ENCODE results near the gene IQGAP1. TPM values are rescaled to one million over a fixed set of nuclear protein-coding genes. Genes with fewer than 3 reads are reported as not detected.

The IQGAP1 gene
- total and polyA plus RNA-seq, 9 of the 15 experiments (the other 6 are each of a cell fraction or from before 2014, with no cell fraction given) = 37.6 to 143 (median 77.7) TPM

DNA sequence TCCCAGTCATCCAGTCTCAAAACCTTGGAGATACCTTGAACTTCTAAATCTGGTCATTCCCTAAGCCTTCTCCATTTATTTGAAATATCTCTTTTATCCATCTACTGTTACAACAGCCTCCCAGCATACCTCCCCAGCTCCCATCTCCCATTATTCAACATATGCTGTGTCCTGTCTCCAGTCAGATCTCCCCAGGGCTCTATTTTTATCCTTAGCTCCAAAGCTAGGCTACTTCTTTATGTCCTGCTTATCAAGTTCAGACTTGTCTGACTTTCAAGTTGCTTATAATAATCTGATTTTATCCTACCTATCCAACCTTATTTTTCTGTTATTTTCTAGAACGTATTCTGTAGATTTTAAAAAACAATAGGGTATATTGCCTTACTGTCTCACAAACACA lies 44.2 kb downstream of the IQGAP1 start (continued):
- TF ChIP-seq THAP7 (CRISPR knock-in tag; IDR thresholded peaks at IDR 0.05) = no peak
- no peak for TF ChIP-seq ZNF41 (CRISPR knock-in tag; conservative IDR thresholded peaks at IDR 0.05)
- no peak for TF ChIP-seq BCOR (IDR thresholded peaks at IDR 0.05)
- TF ChIP-seq ZBTB8A (IDR thresholded peaks at IDR 0.05; ENCODE audit: partially characterized antibody) = no peak
- no peak for TF ChIP-seq NUFIP1 (IDR thresholded peaks at IDR 0.05; ENCODE audit: partially characterized antibody)
- TF ChIP-seq SP1 (CRISPR knock-in tag; IDR thresholded peaks at IDR 0.05) = no peak
- TF ChIP-seq PHTF2 (CRISPR knock-in tag; IDR thresholded peaks at IDR 0.05) = no peak
- TF ChIP-seq TSC22D4 (tag; IDR thresholded peaks at IDR 0.05) = no peak
- no peak for TF ChIP-seq ZNF75A (CRISPR knock-in tag; IDR thresholded peaks at IDR 0.05)
- TF ChIP-seq MEF2D (tag; conservative IDR thresholded peaks at IDR 0.05; ENCODE audit: low read depth) = no peak
- no peak for TF ChIP-seq TCFL5 (CRISPR knock-in tag; conservative IDR thresholded peaks at IDR 0.05)
- TF ChIP-seq C11orf30 (IDR thresholded peaks at IDR 0.05; ENCODE audit: low read depth) = no peak

- Histone ChIP-seq H3K4me1 (replicated peaks in 1 of 2; ENCODE audit: control insufficient read depth in 2 of 2, insufficient read depth in 2 of 2, low read length in 2 of 2) (no peaks in the 10 kb centered on the region), H2AFZ (ENCODE audit: low read depth, low read length) (no peak overlapping the region), H3K9me1 (ENCODE audit: control insufficient read depth, insufficient read depth, low read length) (no peaks in the 10 kb centered on the region), H3K4me3 (no peak overlapping the region), H3K9ac (ENCODE audit: insufficient read depth in 1 of 2, low read depth in 2 of 2, low read length in 2 of 2) (no peak overlapping the region), H3K27me3 (ENCODE audit: control insufficient read depth in 2 of 2, insufficient read depth in 2 of 2, low read length in 2 of 2) (no peaks in the 10 kb centered on the region), H3K9me3 (replicated peaks; ENCODE audit: control insufficient read depth, insufficient read depth, low read depth, low read length) (no peaks in the 10 kb centered on the region), H3K4me2 (ENCODE audit: insufficient read depth, low read length) (no peak overlapping the region), H3K36me3 (ENCODE audit: control insufficient read depth, insufficient read depth, low read length) (peaks cover 19% of the 10 kb centered on the region; the same call in 2 of the 3 replicates), H3K79me2 (ENCODE audit: control insufficient read depth, insufficient read depth, low read length) (no peaks in the 10 kb centered on the region), H4K20me1 (replicated peaks; ENCODE audit: control insufficient read depth, insufficient read depth, low read length) (no peaks in the 10 kb centered on the region), H3K27ac (ENCODE audit: extremely low read depth, low read depth, low read length) (no peak overlapping the region)
- BruUV-seq (replicated peaks) = no TSS peak
- CTCF ChIA-PET (ENCODE audit: low intra/inter-chr PET ratio) = no interaction called here
- FAIRE-seq (no peak), DNase-seq (ENCODE audit: extremely low read depth in 1 of 4, low spot score in 3 of 4) (no peak), ATAC-seq (no peak)
- POLR2A ChIA-PET = interaction anchor here (0.6 to 1.8 kb wide), 2 partner anchors 11 kb away, joined by 3 to 4 read pairs; no protein-coding TSS in a partner anchor
- TF ChIP-seq ZNF57 (CRISPR knock-in tag; IDR thresholded peaks at IDR 0.05) = no peak
- TF ChIP-seq SNRNP70 (optimal IDR thresholded peaks at IDR 0.05; ENCODE audit: low read depth, low read length) = no peak
- peak; percentile 20; the same call in 1 of the 2 replicates for TF ChIP-seq NFIC (IDR thresholded peaks at IDR 0.05)
- WGBS (ENCODE audit: insufficient coverage, low coverage, missing lambda C conversion rate) = 76% methylated on average over 1 of the region's 1 CpG
- in situ Hi-C loops (cut with MboI) = no loop called here
- intact Hi-C loops (cut with micrococcal nuclease) = no loop called here
Measured at GRCh38 chr15:90435652-90436337, 47.8 kb downstream of the IQGAP1 start.
